Measurements from ENCODE around the gene OR1L8.

GRCh38 chr9:122572456-122572855 lies 10.7 kb downstream of the OR1L8 start:
- no peak for TF ChIP-seq CTCF (IDR thresholded peaks at IDR 0.05)
- TF ChIP-seq POLR2A (IDR thresholded peaks at IDR 0.05), result no peak
